Aorta (tissue), 5 donors: ENCODE results near the gene TMEM125. TPM values are rescaled to one million over a fixed set of nuclear protein-coding genes. Genes with fewer than 3 reads are reported as not detected.

Experiments used
- ATAC-seq: fragments of 200-7000 bp; cut with Tn5 transposase; one replicate; pipeline ENCODE4 v1.9.1; 2022; ENCODE audit warnings: moderate library complexity; ENCODE audit not compliant: low FRiP score
- DNase-seq, 2 donors: peaks; one replicate each; pipeline ENCODE4 v3.0.0-alpha.2; 2020
- H3K27ac ChIP-seq, 2 donors: one replicate each; pipeline ENCODE4 v1.5.1; 2013; ENCODE audit warnings: low read length in 2 of 2, mild to moderate bottlenecking in 2 of 2, moderate library complexity in 2 of 2, control low read depth in 1 of 2, inconsistent platforms in 1 of 2, low read depth in 1 of 2
- H3K27me3 ChIP-seq, 2 donors: one replicate each; pipeline ENCODE4 v1.6.1; 2013; ENCODE audit warnings: control low read depth in 1 of 2, low read length in 1 of 2, mild to moderate bottlenecking in 1 of 2, moderate library complexity in 1 of 2; ENCODE audit not compliant: insufficient read depth in 2 of 2, control insufficient read depth in 1 of 2
- H3K36me3 ChIP-seq, 2 donors: one replicate each; pipeline ENCODE4 v1.6.1; 2013; ENCODE audit warnings: control low read depth in 1 of 2, low read length in 1 of 2, mild to moderate bottlenecking in 1 of 2; ENCODE audit not compliant: insufficient read depth in 2 of 2, control insufficient read depth in 1 of 2
- H3K4me1 ChIP-seq, 2 donors: one replicate each; pipeline ENCODE4 v1.6.1; 2013; ENCODE audit warnings: low read length in 2 of 2, control low read depth in 1 of 2, mild to moderate bottlenecking in 1 of 2, moderate library complexity in 1 of 2; ENCODE audit not compliant: insufficient read depth in 2 of 2, control insufficient read depth in 1 of 2
- H3K4me3 ChIP-seq, 2 donors: one replicate each; pipeline ENCODE4 v1.5.1; 2013; ENCODE audit warnings: low read length in 2 of 2, control low read depth in 1 of 2, mild to moderate bottlenecking in 1 of 2
- H3K9me3 ChIP-seq: one replicate; pipeline ENCODE4 v1.6.1; 2013; ENCODE audit warnings: mild to moderate bottlenecking, low read length; ENCODE audit not compliant: control insufficient read depth
- WGBS, 2 donors: extraction: QIAGEN DNeasy Blood & Tissue Kit; methylation state at CpG; one replicate each; pipeline ENCODE4 v1.1.7; 2013; 5-methylcytosine and 5-hydroxymethylcytosine counted together
- intact Hi-C, 2 donors: fragments of 100-400 bp; cut with DNase I; formaldehyde crosslinking; loops; one replicate each; pipeline versions ENCODE4 v1.14.2 to v1.15.0; 2022
- polyA plus RNA-seq, 2 donors: library from polyadenylated mRNA; stranded (reverse); fragments of 200-250 nt; gene quantifications; one replicate each; pipeline ENCODE4 v1.2.3, GENCODE V29; 2013
- total RNA-seq, 2 donors: library from RNA; stranded (reverse); fragmentation: NEBNext Ultra II Directional; extraction: Animal tissue kit (Norgen Biotek cat#: 25700); gene quantifications; one replicate each; pipeline ENCODE4 v1.2.1, GENCODE V29; 2021
- donor health status: healthy with polysubstance abuse.
- donor health status: Bipolar disorder and iron deficiency.
- donor health status: DM: no; HTN: no; CAD: no.
- donor health status: DM: no; HTN: no; CAD: no.
- donor health status: DM: yes; HTN: yes; CAD: no.

TMEM125 gene
- total and polyA plus RNA-seq, 4 donors = 6.1 TPM; not detected in 3

- Histone ChIP-seq H3K4me3 (no peak overlapping the region), H3K4me1 (no peaks in the 10 kb centered on the region), H3K27me3 (no peaks in the 10 kb centered on the region), H3K27ac (no peak overlapping the region), H3K9me3 (no peaks in the 10 kb centered on the region), H3K36me3 (no peaks in the 10 kb centered on the region)
- 86 to 90% methylated on average over 7 of the region's 7 CpGs for WGBS, 2 donors
- DNase-seq (no peak), ATAC-seq (peak; percentile 45)
- intact Hi-C loops = no loop called here
These were observed 24.3 kb downstream of the TMEM125 start for GRCh38 chr1:43293896-43294760.

DNA sequence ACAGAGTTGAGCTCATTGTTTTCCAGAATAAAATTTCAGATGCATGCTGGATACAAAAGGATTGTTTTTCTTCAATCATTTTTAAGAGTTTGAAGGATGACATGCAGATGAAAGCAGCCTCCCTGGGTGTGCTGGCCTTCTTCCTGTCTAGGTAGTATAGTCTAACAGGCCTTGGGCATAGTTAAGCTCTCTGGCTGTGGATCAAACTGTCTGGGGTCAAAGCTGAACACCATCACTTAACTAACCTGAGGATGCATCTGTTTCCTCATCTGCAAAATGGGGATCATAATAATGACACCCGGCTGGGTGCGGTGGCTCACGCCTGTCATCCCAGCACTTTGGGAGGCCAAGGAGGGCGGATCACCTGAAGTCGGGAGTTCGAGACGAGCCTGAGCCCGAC is 25.0 kb downstream of the TMEM125 start:
- Histone ChIP-seq H3K27ac (no peak overlapping the region), H3K4me1 (no peaks in the 10 kb centered on the region), H3K9me3 (no peaks in the 10 kb centered on the region), H3K36me3 (no peaks in the 10 kb centered on the region), H3K27me3 (no peaks in the 10 kb centered on the region), H3K4me3 (no peak overlapping the region)
- DNase-seq (no peak), ATAC-seq (no peak)
- WGBS, 2 donors = 96 to 97% methylated on average over 8 of the region's 8 CpGs
- intact Hi-C loops = loop anchor here in 1 of 2 donors (5.0 kb wide), 1 partner anchor 1097 kb away; no protein-coding TSS in a partner anchor

- no peaks in the 10 kb centered on the region for H3K36me3 ChIP-seq
- H3K4me1 ChIP-seq = no peaks in the 10 kb centered on the region
- intact Hi-C loops = loop anchor here in 1 of 2 donors (5.0 kb wide), 1 partner anchor 1099 kb away; no protein-coding TSS in a partner anchor
These were observed 26.4 kb downstream of the TMEM125 start for GRCh38 chr1:43296207-43296606.

DNA sequence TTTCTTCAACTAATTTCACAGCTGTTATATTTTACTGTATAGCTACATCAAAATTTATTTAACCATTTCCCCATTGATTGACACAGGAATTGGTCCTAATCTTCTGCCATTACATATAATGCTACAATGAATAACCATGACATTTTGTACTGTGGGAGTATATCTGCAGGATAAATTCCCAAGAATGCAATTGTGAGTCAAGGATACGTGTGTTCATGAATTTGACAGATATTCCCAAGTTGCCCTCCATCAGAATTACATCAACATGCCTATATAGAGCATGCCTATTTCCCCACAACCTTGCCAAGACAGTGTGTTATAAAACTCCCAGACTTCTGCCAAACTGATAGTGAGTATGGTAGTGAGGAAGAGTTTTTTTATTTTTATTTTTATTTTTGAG is 28.3 kb downstream of the TMEM125 start:
- DNase-seq (no peak), ATAC-seq (no peak)
- H3K27ac ChIP-seq = no peak overlapping the region
- H3K4me1 ChIP-seq = no peaks in the 10 kb centered on the region
- H3K4me3 ChIP-seq = no peak overlapping the region
- WGBS, 2 donors = 86 to 93% methylated on average over 1 of the region's 1 CpG
- no peaks in the 10 kb centered on the region for H3K36me3 ChIP-seq
- no peaks in the 10 kb centered on the region for H3K27me3 ChIP-seq
- no peaks in the 10 kb centered on the region for H3K9me3 ChIP-seq
- intact Hi-C loops = loop anchor here in 1 of 2 donors (5.0 kb wide), 1 partner anchor 1101 kb away; no protein-coding TSS in a partner anchor

More at GRCh38 chr1:43296207-43296606, 26.4 kb downstream of the TMEM125 start:
- no peaks in the 10 kb centered on the region for H3K9me3 ChIP-seq
- DNase-seq (no peak), ATAC-seq (no peak)
- 21 to 33% methylated on average over 1 of the region's 1 CpG for WGBS, 2 donors
- no peak overlapping the region for H3K4me3 ChIP-seq
- H3K27ac ChIP-seq = no peak overlapping the region
- no peaks in the 10 kb centered on the region for H3K27me3 ChIP-seq

DNA sequence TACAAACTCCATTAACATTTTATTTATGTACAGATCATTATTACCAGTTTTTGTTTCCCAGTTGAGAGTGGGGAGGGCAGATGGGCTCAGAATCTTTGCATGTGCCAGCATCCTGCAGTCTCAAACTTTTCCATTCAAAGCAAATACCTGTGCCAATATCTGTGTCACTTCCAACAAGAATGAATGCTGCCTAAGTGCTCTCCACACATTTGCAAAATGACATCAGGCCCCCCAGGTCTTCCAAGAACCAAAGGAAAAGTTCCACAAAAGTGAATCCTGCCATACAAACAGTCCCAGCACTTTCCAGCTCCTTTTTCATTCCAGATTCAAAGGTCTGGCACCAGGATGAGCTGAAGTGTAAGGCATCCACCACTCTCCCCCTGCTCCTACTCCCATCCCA is 29.3 kb downstream of the TMEM125 start:
- no peak overlapping the region for H3K4me3 ChIP-seq
- ATAC-seq (no peak), DNase-seq (no peak)
- no peak overlapping the region for H3K27ac ChIP-seq
- H3K9me3 ChIP-seq = no peaks in the 10 kb centered on the region
- intact Hi-C loops = loop anchor here in 1 of 2 donors (5.0 kb wide), 1 partner anchor 1102 kb away; no protein-coding TSS in a partner anchor
- no peaks in the 10 kb centered on the region for H3K4me1 ChIP-seq
- H3K27me3 ChIP-seq = no peaks in the 10 kb centered on the region
- H3K36me3 ChIP-seq = no peaks in the 10 kb centered on the region

GRCh38 chr1:43300378-43301094 is 30.8 kb downstream of the TMEM125 start, which contains the start of gene TIE1:
TSS of gene TIE1 (plus strand) at chr1:43300982. CDS start at chr1:43301072, 90 bp downstream.
- Histone ChIP-seq H3K36me3 (no peaks in the 10 kb centered on the region), H3K4me1 (no peaks in the 10 kb centered on the region), H3K27me3 (no peaks in the 10 kb centered on the region), H3K27ac (no peak within 1 kb of the TSS), H3K4me3 (no peak within 1 kb of the TSS), H3K9me3 (no peaks in the 10 kb centered on the region)
- peak in 1 of 2 donors; percentile 67 for DNase-seq
- intact Hi-C loops = no loop called here
- 91 to 93% methylated on average over 10 of the region's 10 CpGs for WGBS, 2 donors
- peak; percentile 39 for ATAC-seq

- no peaks in the 10 kb centered on the region for H3K27me3 ChIP-seq
- no peak for ATAC-seq
- DNase-seq = no peak
- intact Hi-C loops = no loop called here
- H3K9me3 ChIP-seq = no peaks in the 10 kb centered on the region
- H3K27ac ChIP-seq = no peak overlapping the region
- WGBS, 2 donors = 73 to 85% methylated on average over 1 of the region's 1 CpG
- H3K4me3 ChIP-seq = no peak overlapping the region
- no peaks in the 10 kb centered on the region for H3K36me3 ChIP-seq
- no peaks in the 10 kb centered on the region for H3K4me1 ChIP-seq
These were observed 32.4 kb downstream of the TMEM125 start for GRCh38 chr1:43302201-43302600.

GRCh38 chr1:43302721-43303470 is 33.1 kb downstream of the TMEM125 start:
- no peak overlapping the region for H3K4me3 ChIP-seq
- no peaks in the 10 kb centered on the region for H3K4me1 ChIP-seq
- H3K36me3 ChIP-seq = no peaks in the 10 kb centered on the region
- H3K9me3 ChIP-seq = no peaks in the 10 kb centered on the region
- 72 to 86% methylated on average over 7 of the region's 7 CpGs for WGBS, 2 donors
- H3K27ac ChIP-seq = no peak overlapping the region
- intact Hi-C loops = no loop called here
- no peak for ATAC-seq
- H3K27me3 ChIP-seq = no peaks in the 10 kb centered on the region
- peak; percentile 1 to 53 for DNase-seq
